H1 (cell line): ENCODE data around the gene MELTF. TPM values are rescaled to one million over a fixed set of nuclear protein-coding genes. Genes with fewer than 3 reads are reported as not detected.

Experiments used
- BACH1 ChIP-seq: IDR thresholded peaks from 2 replicates; pipeline ENCODE4 v1.6.1; 2012; ENCODE audit warnings: low read length, improper control_type of control experiment
- HDAC6 ChIP-seq: IDR thresholded peaks from one replicate; pipeline ENCODE4 v1.7.1; 2012; ENCODE audit warnings: low read depth, mild to moderate bottlenecking, inconsistent platforms, low read length, moderate library complexity
- JUND ChIP-seq: IDR thresholded peaks from 2 replicates; pipeline ENCODE4 v1.6.1; 2011; ENCODE audit warnings: mild to moderate bottlenecking, improper control_type of control experiment, low read length
- KDM4A ChIP-seq: IDR thresholded peaks from one replicate; pipeline ENCODE4 v1.7.1; 2012; ENCODE audit warnings: low read depth, mild to moderate bottlenecking, moderate library complexity, low read length, inconsistent platforms; ENCODE audit not compliant: severe bottlenecking
- NRF1 ChIP-seq: IDR thresholded peaks from 2 replicates; pipeline ENCODE4 v1.6.1; 2011; ENCODE audit warnings: mild to moderate bottlenecking, low read depth, low read length, improper control_type of control experiment
- POLR2A ChIP-seq, 2 experiments: IDR thresholded peaks; 1 replicate in 1 of 2; 2 replicates in 1 of 2; pipeline ENCODE4 v1.6.1; 2011; ENCODE audit warnings: low read depth in 2 of 2, low read length in 2 of 2, mild to moderate bottlenecking in 2 of 2; ENCODE audit errors: control extremely low read depth in 1 of 2
- RAD21 ChIP-seq, 2 experiments: IDR thresholded peaks in 1 of 2; conservative IDR thresholded peaks in 1 of 2; 2 replicates each; pipeline ENCODE4 v1.6.1; 2011; ENCODE audit warnings: low read depth in 2 of 2, low read length in 2 of 2, improper control_type of control experiment in 1 of 2, inconsistent platforms in 1 of 2, mild to moderate bottlenecking in 1 of 2, moderate library complexity in 1 of 2
- RFX5 ChIP-seq: IDR thresholded peaks from 2 replicates; pipeline ENCODE4 v1.6.1; 2011; ENCODE audit warnings: low read depth, low read length, improper control_type of control experiment, borderline replicate concordance
- RXRA ChIP-seq: IDR thresholded peaks from 2 replicates; pipeline ENCODE4 v1.6.1; 2011; ENCODE audit warnings: low read depth, mild to moderate bottlenecking, low read length, moderate library complexity; ENCODE audit not compliant: insufficient read depth
- SP2 ChIP-seq: IDR thresholded peaks from 2 replicates; pipeline ENCODE4 v1.6.1; 2012; ENCODE audit warnings: mild to moderate bottlenecking, low read length, inconsistent platforms
- SRF ChIP-seq: IDR thresholded peaks from 2 replicates; pipeline ENCODE4 v1.6.1; 2011; ENCODE audit warnings: mild to moderate bottlenecking, low read depth, low read length, moderate library complexity
- TAF7 ChIP-seq: optimal IDR thresholded peaks from 2 replicates; pipeline ENCODE3; 2011; ENCODE audit warnings: low read depth, mild to moderate bottlenecking, inconsistent platforms, low read length, moderate library complexity, borderline replicate concordance
- USF2 ChIP-seq: IDR thresholded peaks from 2 replicates; pipeline ENCODE4 v1.6.1; 2011; ENCODE audit warnings: low read length, improper control_type of control experiment
- ZNF274 ChIP-seq: IDR thresholded peaks from 2 replicates; pipeline ENCODE4 v1.7.0; 2012; ENCODE audit warnings: low read length, borderline replicate concordance; ENCODE audit errors: extremely low read depth
- polyA plus RNA-seq, 7 experiments: library from polyadenylated mRNA; depleted of rRNA in 3 of 7; stranded (reverse) in 5 of 7; unstranded in 2 of 7; fragments of >200 nt in 5 of 7; fragments of 200-250 nt in 2 of 7; gene quantifications; 1 replicate in 5 of 7; 2 replicates in 1 of 7; 4 replicates in 1 of 7; pipeline versions ENCODE4 v1.2.1 to v1.2.3, GENCODE V29; 2011 to 2013; ENCODE audit warnings: missing spikeins in 2 of 7, mixed read lengths in 2 of 7
- total RNA-seq: library from RNA; stranded (reverse); fragmentation: NEBNext Ultra II Directional; extraction: Animal tissue kit (Norgen Biotek cat#: 25700); gene quantifications from 2 replicates; pipeline ENCODE4 v1.2.1, GENCODE V29; 2021

The MELTF gene
- total and polyA plus RNA-seq, 2 of the 8 experiments (the other 6 are each of a cell fraction or from before 2014, with no cell fraction given) = 1.7 to 3.5 TPM

DNA sequence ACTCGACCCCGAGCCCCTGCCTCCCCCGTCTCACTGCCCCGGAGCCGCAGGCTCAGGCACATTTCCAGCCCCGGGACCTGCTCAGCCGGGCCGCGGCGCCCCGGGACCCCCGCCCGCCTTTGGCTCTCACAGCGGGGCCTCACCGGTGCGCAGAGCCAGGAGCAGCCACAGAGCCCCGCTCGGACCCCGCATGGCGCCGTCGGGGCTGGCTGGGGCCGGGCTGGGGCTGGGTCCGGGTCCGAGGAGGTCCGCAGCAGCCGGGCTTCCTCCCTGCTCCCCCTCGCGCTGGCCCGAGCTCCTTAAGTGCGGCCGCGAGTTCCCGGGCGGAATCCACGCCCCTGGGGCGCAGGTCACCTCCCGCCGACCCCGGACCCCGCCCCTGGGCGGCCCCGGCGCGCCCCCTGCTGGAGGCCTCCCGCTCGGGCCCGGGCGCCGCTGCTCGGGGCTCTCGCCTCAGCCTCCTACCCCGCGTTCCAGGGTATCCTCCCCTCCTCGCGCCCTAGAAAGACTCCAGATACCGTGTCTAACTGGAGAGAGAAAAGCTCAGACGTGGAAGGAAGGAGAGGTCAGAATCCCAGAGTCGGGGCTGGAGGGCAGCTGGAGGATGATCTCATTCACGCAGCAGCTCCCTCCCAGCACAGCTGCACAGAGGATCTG lies at the start of gene MELTF (continued):
- TF ChIP-seq SP2 (no peak), RXRA (peak; percentile 52; the same call in 1 of the 2 replicates), HDAC6 (no peak), RFX5 (no peak), JUND (no peak), BACH1 (no peak), RAD21 (IDR thresholded peaks at IDR 0.05 in 1 of 2, conservative IDR thresholded peaks at IDR 0.05 in 1 of 2; ENCODE audit: low read depth in 2 of 2, low read length in 2 of 2) (peak; percentile 41 to 74; a peak in 3 of 4 replicates), NRF1 (no peak), SRF (no peak), ZNF274 (no peak), POLR2A (IDR thresholded peaks at IDR 0.05; ENCODE audit: control extremely low read depth in 1 of 2, low read depth in 2 of 2, low read length in 2 of 2) (no peak), TAF7 (peak; percentile 15), USF2 (no peak), KDM4A (peak; percentile 63)
